ENCODE results near the gene CES3.
"Not testable (repeated sequence)": the region's sequence is repeated elsewhere in the genome, so short reads cannot be mapped to it uniquely, and the experiment has no call there.

CES3 gene

DNA sequence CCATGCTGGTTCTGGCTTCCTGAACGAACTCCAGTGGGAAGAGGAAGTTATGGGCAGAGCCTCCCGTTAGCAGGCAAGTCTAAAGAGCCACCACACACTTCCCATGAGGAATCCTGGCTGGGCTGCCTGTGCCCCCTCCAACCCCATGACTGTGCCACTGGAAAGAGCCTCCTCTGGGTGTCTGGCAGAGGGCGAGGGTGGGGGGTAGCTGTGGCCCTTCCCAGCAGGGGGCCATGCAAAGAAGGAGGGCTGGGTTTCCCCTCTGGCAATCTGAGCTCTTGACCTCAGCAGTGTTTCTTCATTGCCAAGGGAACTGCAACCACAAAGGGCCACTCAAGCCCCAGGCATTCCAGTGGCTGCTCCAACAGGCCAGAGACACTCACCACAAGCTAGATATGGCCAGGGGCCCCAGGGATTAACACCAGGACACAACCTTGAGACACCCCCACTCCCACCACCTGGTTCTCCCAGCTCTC is 34.1 kb upstream of the CES3 start:
- DNase-seq (ENCODE audit: low spot score), result no peak

DNA sequence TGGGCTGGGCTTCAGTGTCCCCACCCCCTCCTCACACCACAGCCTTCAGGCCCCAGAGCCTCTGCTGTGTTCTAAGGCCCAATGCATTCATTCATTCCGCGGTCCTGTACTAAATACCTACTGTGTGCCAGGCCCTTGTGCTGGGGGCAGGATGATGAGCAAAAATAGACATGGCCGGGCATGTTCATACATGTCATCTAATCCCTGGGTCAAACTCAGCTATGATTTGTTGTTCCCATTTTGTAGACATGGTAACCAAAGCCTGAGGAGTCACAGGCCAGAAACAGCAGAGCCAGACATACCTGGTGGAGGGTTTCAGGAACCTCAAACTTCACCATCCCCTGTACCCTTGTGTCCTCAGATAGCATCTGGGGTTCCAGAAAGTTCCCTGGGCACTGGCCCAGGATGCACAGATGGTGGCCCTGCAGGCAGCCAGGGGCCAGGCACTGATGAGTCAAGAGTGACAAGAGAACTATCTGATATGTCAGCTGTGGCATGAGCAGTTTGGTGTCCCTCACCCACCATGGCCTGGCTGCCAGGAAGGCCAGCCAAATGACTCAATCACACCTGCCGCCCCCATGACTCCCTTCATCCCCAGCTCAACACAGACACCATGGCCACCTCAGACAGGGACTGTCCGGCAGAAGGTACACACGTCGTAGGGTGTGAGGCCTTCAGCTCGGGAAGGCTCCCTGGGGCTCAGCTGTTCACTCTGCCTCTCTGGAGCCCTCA is 33.0 kb upstream of the CES3 start:
- DNase-seq (ENCODE audit: low spot score), result no peak

DNA sequence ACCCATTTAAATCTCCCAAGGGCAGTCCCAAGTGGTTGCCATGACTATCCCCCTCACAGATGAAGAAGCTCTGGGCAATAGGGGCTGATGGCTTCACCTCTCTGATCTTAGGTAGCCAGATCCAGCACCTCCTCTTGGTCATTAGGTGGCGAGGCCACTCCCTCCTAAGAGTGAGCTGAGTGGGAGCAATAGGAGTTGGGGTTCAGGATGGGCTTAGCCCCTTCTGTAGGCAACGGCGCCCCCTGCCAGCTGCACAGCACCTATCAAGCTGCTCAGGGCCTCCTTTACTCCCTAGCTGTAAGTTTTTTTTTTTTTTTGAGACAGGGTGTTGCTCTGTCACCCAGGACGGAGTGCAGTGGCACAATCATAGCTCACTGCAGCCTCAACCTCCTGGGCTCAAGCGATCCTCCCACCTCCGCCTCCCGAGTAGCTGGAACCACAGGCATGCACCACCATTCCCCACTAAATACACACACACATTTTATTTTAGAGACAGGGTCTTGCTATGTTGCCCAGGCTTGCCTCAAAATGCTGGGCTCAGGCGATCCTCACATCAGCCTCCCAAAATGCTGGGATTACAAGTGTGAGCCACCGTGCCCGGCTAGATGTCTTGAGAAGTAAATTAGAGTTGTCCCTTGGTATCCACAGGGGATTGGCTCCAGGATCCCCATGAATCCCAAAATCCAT is 32.2 kb upstream of the CES3 start:
- DNase-seq (ENCODE audit: low spot score), result no peak

DNA sequence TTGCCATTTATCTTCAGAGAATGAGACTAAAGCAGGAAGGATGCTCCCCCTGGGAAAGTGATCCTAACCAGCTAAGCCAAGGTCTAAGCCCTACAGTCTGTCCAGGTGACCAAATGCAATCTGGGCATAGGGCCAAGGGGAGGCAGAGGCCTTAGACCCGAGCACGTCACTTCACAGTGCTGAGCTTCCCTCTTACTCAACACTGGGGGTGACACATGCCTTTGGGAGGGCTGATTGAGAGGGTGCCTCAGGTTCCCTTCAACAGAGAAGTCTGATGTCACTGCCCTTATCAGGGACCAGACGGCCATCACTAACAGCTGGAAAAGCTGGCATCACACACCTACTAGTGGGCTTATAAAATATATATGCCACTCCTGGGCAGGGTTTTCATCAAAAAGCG is 30.9 kb upstream of the CES3 start:
- no peak for DNase-seq (ENCODE audit: low spot score)

DNA sequence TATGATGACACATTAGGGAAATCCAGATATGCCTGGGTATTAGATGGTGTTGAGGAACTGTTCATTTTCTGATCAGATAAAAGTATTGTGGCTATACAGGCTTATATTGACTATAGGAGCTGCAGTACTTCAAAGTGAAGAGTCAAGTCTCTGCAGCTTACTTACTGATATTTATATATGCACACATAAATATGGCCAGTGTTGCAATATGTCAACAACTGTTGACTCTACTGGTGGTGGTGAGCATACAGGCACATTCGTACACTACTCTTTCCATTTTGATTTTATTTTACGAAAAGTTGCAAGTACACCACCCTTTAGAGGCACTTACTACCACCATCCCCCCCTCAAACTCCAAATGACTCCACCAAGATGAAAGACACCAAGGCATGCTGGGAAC is 29.4 kb upstream of the CES3 start:
- no peak for DNase-seq (ENCODE audit: low spot score)

DNA sequence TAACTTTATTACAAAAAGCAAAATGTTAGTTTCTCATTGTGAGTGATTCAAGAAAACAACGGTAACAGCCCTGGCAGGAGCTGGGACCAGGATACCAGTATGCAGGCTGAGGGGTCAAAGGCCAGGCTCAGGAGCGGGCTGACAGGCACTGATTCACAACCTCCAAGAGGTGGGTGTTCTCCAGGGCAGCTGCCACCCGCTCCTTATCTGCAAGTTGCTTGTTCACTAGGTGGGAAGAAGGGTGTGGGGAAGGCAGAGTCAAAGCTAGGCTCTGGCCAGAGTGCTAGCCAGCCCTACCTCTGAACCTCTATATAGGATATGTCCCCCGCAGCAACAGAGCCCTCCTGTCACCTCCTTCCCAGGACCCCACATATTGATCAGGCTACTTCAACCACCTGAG is 29.0 kb upstream of the CES3 start:
- no peak for DNase-seq (ENCODE audit: low spot score)

DNA sequence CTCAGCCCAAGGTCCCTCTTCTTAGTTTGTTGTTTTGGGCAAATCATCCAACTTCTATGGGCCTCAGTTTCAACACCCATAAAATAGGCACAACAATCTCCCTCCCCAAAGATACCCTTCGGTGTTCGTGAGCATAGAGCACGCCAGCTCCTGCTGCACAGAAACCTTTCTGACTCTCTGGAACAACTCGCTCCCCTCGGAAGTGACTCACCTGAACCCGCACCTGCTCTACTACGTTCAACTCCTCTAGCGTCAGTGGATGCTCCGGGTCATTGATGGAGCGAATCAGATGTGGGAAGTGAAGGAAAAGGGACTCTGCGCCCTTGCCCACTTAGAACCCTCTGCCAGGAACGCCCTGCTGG is 27.3 kb upstream of the CES3 start:
- DNase-seq (ENCODE audit: low spot score), result no peak

DNA sequence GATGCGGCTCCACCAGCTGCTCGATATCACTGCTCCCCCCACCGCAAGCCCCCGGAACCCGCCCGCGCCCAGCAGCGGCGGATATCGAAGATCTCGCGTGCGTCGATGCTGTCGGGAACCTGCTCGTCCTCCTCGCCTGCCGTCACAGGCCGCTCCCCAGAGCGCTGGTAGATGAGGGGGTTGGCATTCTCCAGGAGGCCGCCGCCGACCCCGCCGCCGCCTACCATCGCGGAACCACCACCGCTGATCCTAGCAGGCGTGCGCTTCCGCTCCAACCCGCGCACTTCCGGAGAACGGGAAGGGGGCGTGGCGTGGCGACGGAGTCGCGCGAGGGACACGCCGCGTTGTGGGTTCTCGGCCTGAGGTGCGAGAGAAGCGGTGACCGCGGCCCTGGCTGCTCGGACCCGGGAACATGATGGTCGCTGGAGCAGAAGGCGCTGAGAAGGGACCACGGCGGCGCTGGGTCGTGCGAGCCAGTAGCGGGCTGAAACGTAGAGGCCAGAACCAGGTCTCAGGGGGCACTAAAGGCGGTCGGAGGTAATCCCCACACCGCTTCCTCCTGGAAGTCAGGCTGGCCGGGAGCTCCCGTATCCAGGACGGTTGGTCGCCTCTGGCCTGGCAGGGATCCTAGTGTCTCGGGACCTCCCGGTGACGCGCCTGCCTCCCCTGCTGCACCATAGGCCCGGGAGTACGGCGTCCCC is 26.8 kb upstream of the CES3 start, which contains the start of gene CIAO2B:
Gene CIAO2B (minus strand): TSS at position 265 of the 701 bp plus-strand sequence. CDS start 38 bp downstream, at position 227.
- peak; percentile 73 for DNase-seq (ENCODE audit: low spot score)

DNA sequence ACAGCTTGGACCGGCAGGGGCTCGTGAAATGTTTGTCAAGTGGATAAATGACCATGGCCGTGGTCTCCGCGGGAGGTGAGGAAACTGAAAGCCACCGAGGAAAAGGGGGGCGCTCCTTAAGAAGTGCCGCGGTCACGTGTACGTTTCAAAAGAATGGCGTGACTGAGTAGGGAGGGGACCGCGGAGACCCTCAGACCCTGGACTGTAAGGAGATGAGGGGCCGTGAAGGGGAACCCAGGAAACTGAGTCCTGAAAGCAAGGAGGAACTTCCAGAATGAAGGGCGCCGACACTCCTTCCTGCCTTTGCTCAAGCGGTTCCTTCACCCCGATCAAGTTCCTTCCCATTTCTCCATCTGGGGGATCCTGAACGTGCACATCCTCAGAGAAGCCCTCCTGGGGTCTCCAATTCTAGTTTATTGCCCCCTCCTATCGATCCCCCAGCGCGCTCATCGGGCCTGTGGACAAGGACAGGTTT is 26.2 kb upstream of the CES3 start:
- DNase-seq (ENCODE audit: low spot score), result not testable (repeated sequence)

DNA sequence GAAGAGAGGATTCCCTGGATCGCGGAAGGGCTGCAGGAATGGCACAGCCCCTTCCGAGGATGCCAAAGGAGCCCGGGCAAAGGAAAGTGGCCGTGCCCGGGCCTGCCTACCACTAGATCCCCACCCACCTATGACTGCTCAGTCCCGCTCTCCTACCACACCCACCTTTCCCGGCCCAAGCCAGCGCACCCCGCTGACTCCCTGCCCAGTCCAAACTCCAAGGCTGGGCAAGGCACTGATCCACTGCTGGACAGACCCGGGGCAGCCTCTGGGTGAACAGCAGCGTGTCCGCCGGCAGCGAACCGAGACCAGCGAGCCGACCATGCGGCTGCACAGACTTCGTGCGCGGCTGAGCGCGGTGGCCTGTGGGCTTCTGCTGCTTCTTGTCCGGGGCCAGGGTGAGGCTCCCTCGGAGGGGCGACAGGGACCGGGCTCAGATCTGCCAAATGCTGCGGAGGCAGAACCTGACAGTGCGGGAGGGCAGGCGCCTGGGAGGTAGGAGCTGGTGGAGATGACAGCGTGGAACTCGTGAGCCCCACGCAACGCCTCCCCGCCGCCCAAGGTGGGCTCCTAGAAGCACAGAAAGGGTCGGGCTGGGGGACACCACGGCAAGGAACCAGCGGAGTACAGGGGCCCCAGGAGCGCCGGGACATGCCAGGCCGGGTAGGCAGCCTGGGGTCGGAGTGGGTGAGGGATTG is 25.6 kb upstream of the CES3 start, which contains the start of gene CES2:
Gene CES2 (plus strand): TSS at position 203 of the 698 bp plus-strand sequence. CDS start 120 bp downstream, at position 323.
- DNase-seq (ENCODE audit: low spot score), result peak; percentile 11

DNA sequence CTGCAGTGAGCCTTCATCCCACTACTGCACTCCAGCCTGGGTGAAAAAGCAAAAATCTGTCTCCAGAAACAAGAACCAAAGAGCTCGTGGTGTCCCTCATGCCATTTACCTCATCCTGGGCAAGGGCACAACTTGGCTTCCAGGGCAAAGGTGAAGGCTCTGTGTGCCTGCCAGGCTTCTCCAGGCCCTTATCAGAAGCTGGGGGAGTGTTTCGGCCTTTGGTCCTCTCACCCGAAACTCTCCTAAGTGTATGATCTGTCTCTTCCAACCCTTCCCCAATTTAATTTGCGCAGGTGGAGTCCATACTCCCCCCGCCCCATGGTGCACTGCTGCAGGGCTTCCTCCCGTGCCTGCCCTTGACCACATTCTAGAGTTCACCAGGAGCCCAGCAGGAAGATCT is 24.6 kb upstream of the CES3 start:
- no peak for DNase-seq (ENCODE audit: low spot score)

DNA sequence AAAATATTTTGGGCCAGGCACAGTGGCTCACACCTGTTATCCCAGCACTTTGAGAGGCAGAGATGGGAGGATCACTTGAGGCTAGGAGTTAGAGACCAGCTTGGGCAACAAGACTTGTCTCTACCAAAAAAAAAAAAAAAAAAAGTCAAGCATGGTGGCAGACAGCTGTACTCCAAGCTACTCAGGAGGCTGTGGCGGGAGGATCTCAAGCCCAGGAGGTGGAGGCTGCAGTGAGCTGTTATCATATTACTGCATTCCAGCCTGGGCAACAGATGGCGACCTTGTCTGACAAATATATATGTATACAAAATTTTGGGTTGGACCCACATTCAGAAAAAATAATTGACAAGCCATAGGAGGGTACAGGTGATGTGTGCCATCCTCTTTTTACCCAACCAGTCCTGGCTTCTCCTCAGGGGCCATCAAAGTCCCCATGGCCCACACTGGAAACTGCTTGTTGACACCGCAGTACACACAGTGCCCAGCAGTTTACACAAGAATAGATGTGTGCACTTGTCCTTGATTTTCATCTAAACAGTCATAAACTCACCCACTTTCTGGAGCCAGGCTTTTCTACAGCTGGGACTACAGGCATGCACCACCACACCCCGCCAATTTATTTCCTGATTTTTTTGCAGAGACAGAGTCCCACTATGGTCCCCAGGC is 24.0 kb upstream of the CES3 start:
- no peak for DNase-seq (ENCODE audit: low spot score)

DNA sequence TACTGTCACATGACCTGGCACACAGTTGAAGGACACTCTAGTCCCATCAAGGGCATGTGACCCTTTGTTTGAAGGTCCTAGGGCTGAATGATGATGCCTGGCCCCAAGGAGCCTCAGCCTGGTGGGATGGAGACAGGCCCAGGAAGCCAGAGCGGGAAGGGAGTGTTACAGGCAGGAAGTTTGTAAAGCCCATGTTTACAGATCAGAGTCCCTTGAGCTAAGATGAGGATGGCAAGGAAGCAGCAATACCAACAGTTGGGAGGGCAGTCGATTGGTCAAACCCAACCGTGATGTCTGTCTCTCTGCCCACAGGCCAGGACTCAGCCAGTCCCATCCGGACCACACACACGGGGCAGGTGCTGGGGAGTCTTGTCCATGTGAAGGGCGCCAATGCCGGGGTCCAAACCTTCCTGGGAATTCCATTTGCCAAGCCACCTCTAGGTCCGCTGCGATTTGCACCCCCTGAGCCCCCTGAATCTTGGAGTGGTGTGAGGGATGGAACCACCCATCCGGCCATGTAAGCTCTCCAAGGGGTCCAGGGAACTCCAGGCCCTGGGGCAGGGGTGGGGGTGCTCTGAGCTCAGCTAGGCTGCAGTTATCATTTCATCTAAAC is 23.2 kb upstream of the CES3 start:
- no peak for DNase-seq (ENCODE audit: low spot score)

DNA sequence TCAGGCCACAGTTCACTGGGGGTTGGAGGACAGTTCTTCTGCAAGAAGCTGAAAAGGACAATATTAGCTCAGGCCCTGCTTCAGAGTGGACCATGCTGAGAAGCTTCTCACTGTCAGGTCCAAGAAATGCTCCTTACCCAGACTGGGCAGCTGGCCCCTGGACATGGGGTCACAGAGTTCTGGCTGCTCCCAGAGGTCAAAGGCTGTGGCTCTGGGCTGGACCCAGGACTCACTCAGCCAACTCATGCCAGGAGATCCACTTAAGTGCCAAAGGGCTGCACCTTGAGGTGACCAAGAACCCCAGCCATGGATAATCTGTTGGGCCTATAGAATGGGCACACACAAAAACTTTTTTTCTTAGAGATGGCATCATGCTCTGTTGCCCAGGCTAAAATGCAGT is 21.7 kb upstream of the CES3 start:
- no peak for DNase-seq (ENCODE audit: low spot score)

DNA sequence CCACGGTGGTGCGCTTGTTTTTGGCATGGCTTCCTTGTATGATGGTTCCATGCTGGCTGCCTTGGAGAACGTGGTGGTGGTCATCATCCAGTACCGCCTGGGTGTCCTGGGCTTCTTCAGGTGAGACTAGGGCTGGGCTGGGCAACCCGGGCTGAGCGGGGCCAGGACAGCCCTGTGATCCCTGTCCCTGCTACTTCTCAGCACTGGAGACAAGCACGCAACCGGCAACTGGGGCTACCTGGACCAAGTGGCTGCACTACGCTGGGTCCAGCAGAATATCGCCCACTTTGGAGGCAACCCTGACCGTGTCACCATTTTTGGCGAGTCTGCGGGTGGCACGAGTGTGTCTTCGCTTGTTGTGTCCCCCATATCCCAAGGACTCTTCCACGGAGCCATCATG is 20.8 kb upstream of the CES3 start:
- no peak for DNase-seq (ENCODE audit: low spot score)

DNA sequence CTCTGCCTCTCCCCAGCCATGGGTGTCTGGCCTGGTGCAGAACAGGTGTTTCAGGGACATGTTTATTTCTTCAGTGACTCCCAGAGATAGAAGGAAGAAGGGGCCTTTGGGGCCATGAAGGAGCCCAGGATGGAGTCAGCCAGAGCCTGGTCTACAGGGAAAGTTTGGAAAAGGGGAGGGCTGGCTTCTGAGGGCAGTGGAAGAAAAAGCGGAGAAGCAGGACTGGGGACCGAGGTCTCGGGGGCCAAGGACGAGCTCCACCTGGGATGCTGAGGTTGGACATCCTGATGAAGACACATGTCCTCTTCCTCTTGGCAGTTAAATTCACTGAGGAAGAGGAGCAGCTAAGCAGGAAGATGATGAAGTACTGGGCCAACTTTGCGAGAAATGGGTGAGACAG is 18.1 kb upstream of the CES3 start:
- no peak for DNase-seq (ENCODE audit: low spot score)

DNA sequence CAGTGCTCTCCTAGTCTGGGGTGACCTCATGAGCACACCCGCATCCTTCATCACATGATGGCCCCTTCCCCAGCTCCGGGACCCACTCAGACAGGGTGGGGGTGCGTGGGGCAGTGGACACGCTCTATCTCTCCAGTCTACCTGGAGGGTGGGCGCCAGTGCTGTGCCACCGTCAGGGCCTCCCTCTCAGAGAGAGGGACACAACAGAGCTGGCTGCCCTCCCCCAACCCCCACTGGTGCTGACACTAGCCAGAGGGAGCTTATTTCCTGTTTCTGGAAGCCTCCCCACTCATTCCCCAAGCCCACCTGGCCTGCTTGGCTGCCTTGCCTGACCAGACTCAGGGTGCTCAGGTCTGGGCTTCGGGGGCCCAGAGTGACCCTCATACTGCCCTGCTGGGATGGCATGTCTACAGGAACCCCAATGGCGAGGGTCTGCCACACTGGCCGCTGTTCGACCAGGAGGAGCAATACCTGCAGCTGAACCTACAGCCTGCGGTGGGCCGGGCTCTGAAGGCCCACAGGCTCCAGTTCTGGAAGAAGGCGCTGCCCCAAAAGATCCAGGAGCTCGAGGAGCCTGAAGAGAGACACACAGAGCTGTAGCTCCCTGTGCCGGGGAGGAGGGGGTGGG is 17.5 kb upstream of the CES3 start:
- DNase-seq (ENCODE audit: low spot score), result no peak

DNA sequence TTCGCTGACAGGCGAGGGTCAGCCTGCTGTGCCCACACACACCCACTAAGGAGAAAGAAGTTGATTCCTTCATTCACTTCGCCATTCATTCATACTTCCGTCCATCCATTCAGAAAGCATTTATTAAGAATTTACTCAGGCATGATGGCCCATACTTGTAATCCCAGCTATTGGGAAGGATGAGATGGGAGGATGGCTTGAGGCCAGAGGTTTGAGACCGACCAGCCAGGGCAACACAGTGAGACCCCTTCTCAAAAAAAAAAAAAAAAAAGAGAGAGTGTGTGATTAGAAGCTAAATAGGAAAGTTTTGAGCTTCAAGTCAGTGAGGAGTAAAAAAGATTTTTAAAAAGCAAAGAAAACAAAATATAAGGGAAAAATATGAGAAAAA is 17.0 kb upstream of the CES3 start:
- DNase-seq (ENCODE audit: low spot score), result no peak

DNA sequence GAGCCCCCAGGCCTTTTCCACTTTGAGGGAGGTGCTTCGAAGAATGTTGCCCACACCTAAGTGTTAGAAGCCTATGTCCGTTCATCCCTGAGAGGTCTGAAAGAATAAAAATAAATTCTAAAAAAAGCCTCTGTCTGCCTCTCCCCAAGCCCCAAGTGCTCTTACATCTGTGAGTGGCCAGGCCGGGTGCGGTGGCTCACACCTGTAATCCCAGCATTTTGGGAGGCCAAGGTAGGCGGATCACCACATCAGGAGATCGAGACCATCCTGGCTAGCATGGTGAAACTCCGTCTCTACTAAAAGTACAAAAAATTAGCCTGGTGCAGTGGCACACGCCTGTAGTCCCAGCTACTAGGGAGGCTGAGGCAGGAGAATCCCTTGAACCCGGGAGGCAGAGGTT is 16.1 kb upstream of the CES3 start:
- DNase-seq (ENCODE audit: low spot score), result not testable (repeated sequence)

DNA sequence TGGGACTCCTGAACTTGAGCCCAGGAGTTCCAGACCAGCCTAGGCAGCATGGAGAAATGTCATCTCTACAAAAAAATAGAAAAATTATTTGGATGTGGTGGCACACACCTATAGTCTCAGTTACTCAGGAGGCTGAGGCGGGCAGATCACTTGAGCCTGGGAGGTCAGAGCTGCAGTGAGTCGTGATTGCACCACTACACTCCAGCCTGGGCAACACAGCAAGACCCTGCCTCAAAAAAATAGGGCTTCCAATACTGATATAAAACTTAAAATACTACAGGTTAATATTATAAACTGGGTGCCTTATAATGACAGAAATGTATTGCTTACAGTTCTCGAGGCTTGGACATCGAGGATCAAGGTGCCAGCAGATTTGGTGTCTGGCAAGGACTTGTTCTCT is 15.1 kb upstream of the CES3 start:
- no peak for DNase-seq (ENCODE audit: low spot score)

DNA sequence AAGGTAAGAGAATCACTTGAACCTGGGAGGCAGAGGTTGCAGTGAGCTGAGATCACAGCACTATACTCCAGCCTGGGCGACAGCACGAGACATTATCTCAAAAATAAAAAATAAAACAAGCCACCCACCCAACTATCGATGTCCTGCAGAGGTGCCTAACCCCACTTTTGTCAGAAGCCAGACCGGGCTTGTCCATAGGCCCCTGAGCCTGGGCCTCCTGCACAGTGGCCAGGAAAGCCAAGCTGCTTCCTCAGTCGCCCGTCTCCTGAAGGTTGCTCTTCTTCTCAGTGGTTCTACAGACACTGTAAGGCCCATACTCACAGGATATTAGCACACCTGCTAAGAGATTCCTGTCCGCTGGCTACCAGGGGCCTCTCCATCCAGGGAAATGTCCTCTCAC is 14.5 kb upstream of the CES3 start:
- DNase-seq (ENCODE audit: low spot score), result no peak

Data from kidney capillary endothelial cell (primary cell).